Measurements from ENCODE around the gene OR51D1.

OR51D1 gene

GRCh38 chr11:4636962-4637661 lies at the start of gene OR51D1:
Gene OR51D1 (plus strand): TSS chr11:4637477. CDS start chr11:4639791, 2,314 bp downstream.
- DNase-seq (ENCODE audit: low read depth) = peak; percentile 49

DNA sequence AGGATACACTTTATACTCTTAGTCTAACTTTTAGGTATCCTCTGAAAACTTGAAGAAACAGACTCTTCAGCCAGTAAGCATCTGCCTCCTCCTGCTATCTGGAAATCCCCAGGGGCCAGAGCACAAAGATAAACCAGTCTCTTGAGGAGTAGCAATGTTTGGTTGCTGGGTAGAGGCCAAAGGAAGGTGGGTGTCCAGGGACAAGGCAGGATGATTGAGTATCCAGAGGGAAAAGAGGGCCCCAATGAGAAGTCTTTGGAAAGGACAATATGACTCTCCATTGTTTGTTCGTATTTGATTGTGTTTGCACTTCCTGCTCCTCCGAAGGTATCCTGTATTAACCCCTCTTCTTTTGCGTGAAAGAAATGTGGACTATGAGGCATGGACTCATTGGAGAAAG lies 48.3 kb upstream of the OR51D1 start:
- no peak for DNase-seq (ENCODE audit: low read depth)

DNA sequence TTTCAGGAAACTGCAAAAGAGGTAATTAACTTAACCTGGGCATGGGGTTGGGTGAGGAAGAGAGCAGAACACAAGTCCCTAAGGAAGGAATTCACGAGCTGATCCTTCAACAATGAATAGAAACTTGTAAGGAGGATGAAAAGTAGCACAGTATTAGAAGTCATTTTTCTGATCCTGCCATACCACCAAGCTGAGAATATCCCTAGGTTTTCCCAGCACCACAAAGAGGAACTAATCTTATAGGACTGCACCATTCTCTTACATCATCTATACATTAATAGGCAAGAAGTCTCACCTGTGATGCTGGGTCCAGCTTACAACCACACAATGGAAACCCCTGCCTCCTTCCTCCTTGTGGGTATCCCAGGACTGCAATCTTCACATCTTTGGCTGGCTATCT lies 43.5 kb upstream of the OR51D1 start, which contains the start of gene OR52I1:
Gene OR52I1 (plus strand): TSS at position 301 of the 400 bp plus-strand sequence. CDS start 0 bp downstream, at position 301.
- DNase-seq (ENCODE audit: low read depth) = no peak

GRCh38 chr11:4605057-4605456 lies 32.2 kb upstream of the OR51D1 start:
- DNase-seq (ENCODE audit: low read depth) = no peak

- no peak for DNase-seq (ENCODE audit: low read depth)
These were observed 30.9 kb upstream of the OR51D1 start for GRCh38 chr11:4606231-4607015.

DNA sequence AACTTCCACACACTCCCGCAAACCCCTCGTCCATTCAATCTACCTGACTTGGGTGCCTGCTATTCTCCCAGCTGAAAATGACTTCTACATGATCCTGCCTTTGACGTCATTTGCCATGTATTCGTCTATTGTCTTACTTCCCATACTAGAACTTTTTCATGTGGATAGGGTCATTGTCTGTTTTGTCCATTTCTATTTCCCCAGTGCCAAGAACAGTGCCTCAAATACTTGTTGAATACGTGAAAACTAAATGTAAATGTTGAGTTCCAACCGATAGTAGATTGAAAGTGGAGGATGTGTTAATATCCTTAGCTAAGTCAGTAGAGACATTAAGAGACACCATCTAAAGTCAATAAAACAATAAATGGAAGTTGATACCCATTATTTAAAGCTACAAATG lies 30.2 kb upstream of the OR51D1 start:
- DNase-seq (ENCODE audit: low read depth) = no peak

DNA sequence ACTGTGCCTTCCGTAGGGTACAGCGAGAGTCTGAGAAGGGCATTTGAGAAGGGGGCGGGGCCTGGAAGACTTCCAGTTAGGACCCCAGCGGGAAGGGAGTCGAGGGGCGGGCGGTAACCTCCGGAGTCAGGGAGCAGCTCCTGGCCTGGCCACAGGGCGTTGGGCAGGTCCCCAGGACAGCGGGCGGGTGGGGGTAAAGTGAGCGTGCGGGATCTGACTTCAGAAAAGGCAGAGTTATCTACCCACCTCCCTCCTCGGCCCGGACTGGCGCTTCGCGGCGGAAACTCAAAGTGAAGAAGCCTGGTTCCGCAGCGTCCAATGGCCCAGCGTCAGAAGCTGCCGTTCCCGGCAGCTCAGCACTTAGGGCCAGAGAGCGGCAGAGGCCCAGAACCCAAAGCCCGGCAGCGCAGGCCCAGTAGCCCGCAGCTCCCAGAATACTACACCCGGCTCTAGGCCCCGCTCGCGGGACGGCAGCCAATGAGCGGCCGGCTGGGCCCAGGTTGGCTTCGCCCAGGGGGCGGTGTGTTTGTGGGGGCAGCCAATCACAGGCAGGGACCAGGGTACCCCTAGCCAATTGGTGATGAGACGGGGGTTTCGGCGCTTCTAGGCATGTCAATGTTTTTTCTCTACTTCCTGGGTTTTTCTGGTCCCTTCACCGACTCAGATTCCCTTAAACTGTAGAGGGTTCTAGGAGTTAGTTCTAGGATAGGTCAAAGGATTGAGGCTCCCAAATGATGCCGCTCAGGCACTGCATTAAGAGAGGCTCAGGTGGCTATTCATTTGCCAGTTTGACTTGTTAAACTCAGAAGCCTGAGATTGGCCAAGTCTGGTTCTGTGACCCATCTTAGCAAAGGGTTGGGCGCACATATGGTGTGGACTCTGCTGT lies 29.3 kb upstream of the OR51D1 start, which contains the start of gene TRIM68:
Gene TRIM68 (minus strand): TSS at position 451 of the 886 bp plus-strand sequence. CDS start 2,727 bp downstream, outside the sequence.
- DNase-seq (ENCODE audit: low read depth) = peak; percentile 92

DNA sequence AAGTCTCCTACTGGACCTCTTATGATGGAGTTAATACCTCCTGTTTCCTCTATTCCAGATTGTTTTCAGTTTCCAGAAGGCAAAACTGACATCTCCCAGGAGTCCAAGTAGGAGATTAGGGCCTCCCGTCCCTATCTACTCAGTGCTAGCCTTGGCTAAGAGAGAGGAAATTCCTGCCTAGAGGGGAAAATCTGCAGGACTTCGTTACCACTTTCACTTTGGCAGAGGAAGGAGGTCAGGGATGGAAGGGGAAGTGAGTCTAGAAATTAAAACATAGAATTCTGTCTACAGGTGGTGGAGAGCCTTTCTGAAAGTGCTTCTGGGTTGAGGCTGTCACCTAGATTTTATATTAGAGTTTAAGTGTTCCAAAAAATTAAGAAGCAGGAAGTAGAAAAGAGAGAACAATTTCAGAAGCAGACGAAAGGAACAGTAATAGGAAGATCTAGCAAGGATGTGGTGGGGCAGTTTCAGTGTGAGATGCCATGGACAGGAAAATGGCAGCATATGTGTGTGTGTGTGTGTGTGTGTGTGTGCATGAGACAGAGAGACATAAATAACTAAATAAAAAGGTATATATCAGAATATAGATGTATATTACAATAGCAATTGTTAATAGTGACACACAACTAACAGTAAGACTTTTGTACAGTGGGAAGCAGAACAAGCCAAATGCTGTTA lies 26.9 kb upstream of the OR51D1 start:
- DNase-seq (ENCODE audit: low read depth) = no peak

DNA sequence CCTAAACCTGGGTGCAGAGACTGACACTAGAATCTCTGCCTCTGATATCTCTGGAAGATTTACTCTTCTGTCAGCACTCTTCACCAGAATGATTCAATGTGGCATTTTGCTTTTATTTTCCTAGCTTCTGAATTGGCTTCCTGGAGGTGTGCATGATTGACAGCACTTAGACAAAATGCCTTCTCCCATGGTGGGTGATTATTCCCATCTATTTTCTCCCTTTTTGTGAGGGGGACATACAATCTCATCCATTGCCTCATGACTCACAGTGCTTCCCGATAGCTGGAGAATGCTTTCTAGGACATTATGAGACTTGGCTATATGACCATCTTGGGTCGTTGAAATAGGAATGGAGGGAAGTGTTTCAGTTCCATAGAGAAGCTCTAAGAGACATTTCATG lies 25.3 kb upstream of the OR51D1 start:
- no peak for DNase-seq (ENCODE audit: low read depth)

DNA sequence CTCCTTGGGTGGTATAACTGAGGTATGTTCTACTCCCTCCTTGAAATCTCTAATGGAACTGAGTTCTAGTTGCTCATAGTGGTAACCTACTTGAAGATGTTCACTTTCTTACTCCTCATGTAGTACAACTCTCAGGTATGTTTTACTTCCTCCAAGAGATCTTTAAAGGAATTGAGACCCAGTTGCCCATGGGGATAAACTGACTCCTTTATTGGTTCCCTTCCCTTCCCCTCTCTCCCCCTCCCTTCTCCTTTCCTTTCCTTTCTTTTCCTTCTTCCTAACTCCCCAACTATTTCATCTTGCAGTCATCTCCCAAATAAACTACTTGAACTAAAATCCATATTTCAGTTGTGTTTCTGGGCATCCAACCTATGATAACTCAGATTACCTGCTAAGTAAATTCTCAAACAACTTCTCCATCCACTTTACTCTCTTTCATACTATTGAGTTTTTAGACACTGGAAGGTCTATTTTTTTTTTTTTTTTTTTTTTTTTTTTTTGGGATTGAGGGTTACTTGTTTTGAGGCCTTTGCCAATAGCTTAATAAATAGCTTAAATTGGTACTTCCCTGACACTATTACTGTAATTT lies 21.3 kb upstream of the OR51D1 start:
- DNase-seq (ENCODE audit: low read depth) = no peak

GRCh38 chr11:4619514-4619913 lies 17.8 kb upstream of the OR51D1 start:
- no peak for DNase-seq (ENCODE audit: low read depth)

DNA sequence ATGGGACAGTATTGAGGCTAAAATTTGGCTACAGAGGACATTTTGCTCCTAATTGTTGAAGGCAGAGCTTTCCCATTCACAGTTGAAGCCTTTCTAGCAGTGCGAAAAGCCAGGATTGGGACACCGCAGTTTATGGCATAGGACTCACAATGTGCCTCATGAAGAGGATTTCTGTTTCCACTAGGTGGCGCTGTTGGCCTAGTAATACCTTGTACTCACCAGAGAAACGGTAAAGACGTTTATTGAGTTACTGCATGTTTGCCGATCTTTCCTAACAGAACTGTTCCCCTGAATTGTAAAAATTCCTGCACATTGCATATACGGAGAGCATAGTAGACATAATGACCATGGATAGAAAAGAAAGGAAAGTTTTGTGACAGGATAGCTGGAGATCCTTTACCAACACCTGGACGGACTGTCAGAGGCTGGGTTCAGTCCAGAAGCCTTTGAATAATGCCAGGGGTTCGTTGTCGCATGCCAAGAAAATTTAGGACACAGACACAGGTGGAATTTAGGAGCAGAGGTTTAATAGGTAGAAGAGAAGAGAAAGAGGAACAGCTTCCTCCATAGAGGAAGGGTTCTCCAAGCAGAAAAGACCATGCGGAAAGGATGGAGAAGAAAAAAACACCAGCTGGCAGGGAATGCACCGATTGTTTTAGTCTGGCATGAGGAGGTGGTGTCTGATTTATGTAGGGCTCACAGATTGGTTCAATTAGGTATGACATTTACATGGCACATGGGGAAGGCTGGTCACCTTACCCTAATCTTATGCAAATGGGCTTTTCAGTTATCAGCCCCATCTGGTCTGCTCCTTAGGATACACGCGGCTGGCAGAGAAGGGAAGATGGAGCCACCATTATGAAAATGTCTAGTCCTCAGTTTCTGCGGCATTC lies 10.8 kb upstream of the OR51D1 start:
- DNase-seq (ENCODE audit: low read depth) = no peak

DNA sequence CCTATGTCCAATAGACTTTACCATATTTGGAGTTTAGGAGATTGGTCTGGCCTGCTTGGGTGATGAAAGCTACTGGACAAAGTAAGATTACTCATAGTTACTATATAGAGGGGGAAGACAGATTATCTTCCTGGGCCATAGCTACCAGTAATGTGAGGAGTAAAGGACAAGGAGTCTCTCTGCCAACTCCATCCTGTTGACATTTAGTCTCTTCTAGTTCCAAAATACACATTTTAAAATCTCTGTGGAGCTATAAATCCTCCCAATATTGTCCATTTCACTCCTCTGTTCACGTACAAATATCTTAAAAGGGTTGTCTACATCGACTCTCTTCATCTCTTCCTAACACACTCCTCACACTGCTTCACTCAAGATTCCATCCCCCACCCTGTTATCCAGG lies 1.1 kb upstream of the OR51D1 start:
- no peak for DNase-seq (ENCODE audit: low read depth)

- DNase-seq (ENCODE audit: low read depth) = no peak
These were observed 378 bp downstream of the OR51D1 start for GRCh38 chr11:4637662-4638047.

DNA sequence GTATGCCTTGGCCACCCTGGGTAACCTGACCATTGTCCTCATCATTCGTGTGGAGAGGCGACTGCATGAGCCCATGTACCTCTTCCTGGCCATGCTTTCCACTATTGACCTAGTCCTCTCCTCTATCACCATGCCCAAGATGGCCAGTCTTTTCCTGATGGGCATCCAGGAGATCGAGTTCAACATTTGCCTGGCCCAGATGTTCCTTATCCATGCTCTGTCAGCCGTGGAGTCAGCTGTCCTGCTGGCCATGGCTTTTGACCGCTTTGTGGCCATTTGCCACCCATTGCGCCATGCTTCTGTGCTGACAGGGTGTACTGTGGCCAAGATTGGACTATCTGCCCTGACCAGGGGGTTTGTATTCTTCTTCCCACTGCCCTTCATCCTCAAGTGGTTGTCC lies 2.7 kb downstream of the OR51D1 start:
- no peak for DNase-seq (ENCODE audit: low read depth)

DNA sequence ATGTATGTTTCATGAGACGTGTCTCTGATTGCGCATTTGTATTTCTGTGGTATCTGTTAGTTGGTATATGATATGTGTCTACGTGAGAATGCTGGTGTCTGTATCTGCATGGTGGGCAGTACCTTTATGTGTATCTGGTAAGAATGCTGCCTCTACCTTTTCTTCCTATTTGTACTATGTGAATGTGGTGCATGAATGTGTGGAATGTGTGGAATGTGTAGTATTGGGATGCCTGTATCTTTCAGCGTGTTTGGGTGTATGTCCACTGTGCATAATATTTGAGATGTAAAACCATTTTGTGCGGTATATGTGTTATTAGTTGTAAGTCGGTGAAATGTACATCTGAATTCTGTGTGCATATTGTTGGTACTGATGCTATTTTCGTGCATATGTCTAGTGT lies 4.2 kb downstream of the OR51D1 start:
- DNase-seq (ENCODE audit: low read depth) = no peak

DNA sequence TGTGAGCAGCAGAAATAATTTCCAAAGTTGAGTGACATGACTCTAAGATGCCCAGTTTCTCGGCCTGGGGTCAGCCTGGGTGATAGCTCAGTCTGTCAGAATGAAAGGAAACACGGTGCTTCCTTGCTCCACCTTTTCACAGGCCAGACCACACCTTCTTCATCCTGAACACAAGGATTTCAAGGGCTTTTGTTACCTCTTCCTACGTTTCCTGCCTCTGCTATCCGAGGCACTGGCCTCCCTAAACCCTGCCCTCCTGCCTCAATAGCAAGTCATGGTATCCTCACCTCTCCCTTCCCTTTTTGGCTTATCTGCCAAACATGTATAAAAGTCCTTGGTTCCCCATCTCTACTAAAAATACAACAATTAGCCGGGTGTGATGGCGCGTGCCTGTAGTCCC lies 4.8 kb downstream of the OR51D1 start:
- DNase-seq (ENCODE audit: low read depth) = no peak

DNA sequence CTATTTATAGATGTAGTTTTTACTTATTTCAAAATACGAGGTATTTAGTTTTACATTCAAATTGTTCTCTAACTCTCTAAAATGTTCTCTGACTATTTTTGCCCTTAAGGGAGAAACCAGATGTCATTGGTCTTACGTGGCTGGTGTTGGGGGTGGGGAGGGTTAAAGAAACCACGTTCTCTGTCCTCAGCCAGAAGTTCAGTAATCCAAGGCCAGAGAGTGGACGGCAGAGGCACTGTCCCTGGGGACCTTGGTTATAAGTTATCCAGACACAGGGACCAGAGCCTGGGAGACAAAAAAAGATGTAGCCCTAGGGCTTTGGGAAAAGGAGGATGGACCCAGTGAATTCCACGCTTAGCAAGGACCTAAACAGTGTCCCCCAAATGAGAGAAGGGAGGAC lies 5.8 kb downstream of the OR51D1 start:
- no peak for DNase-seq (ENCODE audit: low read depth)

DNA sequence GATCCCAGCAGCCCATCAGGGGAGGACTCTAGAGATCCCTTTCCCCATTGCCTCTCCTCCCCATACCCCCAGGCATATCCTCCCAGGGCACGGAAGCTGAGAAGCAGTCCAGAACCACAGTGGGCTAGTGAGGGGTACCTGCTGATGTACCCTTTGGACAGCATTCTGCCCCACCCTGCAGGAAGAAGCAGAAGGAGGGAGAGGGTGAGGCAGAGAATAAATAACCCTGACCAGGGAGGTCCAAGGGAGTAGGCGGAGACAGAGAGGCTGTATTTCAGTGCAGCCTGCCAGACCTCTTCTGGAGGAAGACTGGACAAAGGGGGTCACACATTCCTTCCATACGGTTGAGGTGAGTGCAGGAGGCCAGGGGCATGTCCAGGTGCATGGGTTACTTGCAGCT lies 6.4 kb downstream of the OR51D1 start, which contains the start of gene OR51E1:
Gene OR51E1 (plus strand): TSS at position 301 of the 400 bp plus-strand sequence. CDS start 8,545 bp downstream, outside the sequence.
- DNase-seq (ENCODE audit: low read depth) = no peak

GRCh38 chr11:4644233-4644632 lies 7.0 kb downstream of the OR51D1 start:
- DNase-seq (ENCODE audit: low read depth) = no peak

Data from activated gamma-delta T cell treated with anti-CD3 and anti-CD28 coated beads, Interleukin-2, amount 50 U/mL, for 16 hours (primary cell).